HG02870 (cell line): ENCODE results near the gene DYNC2H1.
"Not testable (repeated sequence)": the region's sequence is repeated elsewhere in the genome, so short reads cannot be mapped to it uniquely, and the experiment has no call there.

Experiments
- ATAC-seq: cut with Tn5 transposase; IDR thresholded peaks from one replicate; pipeline ENCODE4 v1.9.1; 2021; ENCODE audit warnings: mild to moderate bottlenecking, moderate library complexity; ENCODE audit not compliant: unreplicated experiment

Gene DYNC2H1

GRCh38 chr11:103141986-103142385 lies 32.8 kb downstream of the DYNC2H1 start:
- not testable (repeated sequence) for ATAC-seq

GRCh38 chr11:103147627-103148026 lies 38.4 kb downstream of the DYNC2H1 start:
- no peak for ATAC-seq

- no peak for ATAC-seq
Observed at GRCh38 chr11:103157542-103157941, 48.3 kb downstream of the DYNC2H1 start.

GRCh38 chr11:103164093-103164796 lies 55.0 kb downstream of the DYNC2H1 start:
- ATAC-seq: no peak

GRCh38 chr11:103167166-103167565 lies 57.9 kb downstream of the DYNC2H1 start:
- ATAC-seq: no peak

- ATAC-seq: no peak
Observed at GRCh38 chr11:103170865-103171264, 61.6 kb downstream of the DYNC2H1 start.

GRCh38 chr11:103175461-103176129 lies 66.4 kb downstream of the DYNC2H1 start:
- ATAC-seq: no peak

- ATAC-seq: no peak
Observed at GRCh38 chr11:103183981-103184611, 74.9 kb downstream of the DYNC2H1 start.

- no peak for ATAC-seq
Observed at GRCh38 chr11:103202048-103202651, 92.9 kb downstream of the DYNC2H1 start.

- ATAC-seq: no peak
Observed at GRCh38 chr11:103210543-103210942, 101.3 kb downstream of the DYNC2H1 start.

GRCh38 chr11:103215812-103216211 lies 106.6 kb downstream of the DYNC2H1 start:
- no peak for ATAC-seq

- ATAC-seq: no peak
Observed at GRCh38 chr11:103220133-103220532, 110.9 kb downstream of the DYNC2H1 start.

- no peak for ATAC-seq
Observed at GRCh38 chr11:103222806-103223205, 113.6 kb downstream of the DYNC2H1 start.

- ATAC-seq: no peak
Observed at GRCh38 chr11:103228807-103229206, 119.6 kb downstream of the DYNC2H1 start.

GRCh38 chr11:103234974-103235373 lies 125.7 kb downstream of the DYNC2H1 start:
- ATAC-seq: no peak

GRCh38 chr11:103241574-103241973 lies 132.3 kb downstream of the DYNC2H1 start:
- ATAC-seq: no peak

GRCh38 chr11:103254123-103254522 lies 144.9 kb downstream of the DYNC2H1 start:
- ATAC-seq: no peak

- no peak for ATAC-seq
Observed at GRCh38 chr11:103257360-103257759, 148.1 kb downstream of the DYNC2H1 start.

GRCh38 chr11:103266167-103266831 lies 157.1 kb downstream of the DYNC2H1 start:
- no peak for ATAC-seq

GRCh38 chr11:103272876-103273275 lies 163.7 kb downstream of the DYNC2H1 start:
- no peak for ATAC-seq

- ATAC-seq: no peak
Observed at GRCh38 chr11:103274025-103274424, 164.8 kb downstream of the DYNC2H1 start.
